Measurements from ENCODE around the gene HOXB4. TPM values are rescaled to one million over a fixed set of nuclear protein-coding genes. Genes with fewer than 3 reads are reported as not detected.

Gene HOXB4
- total RNA-seq, 1 donor from 2014 or later = 6.5 TPM

DNA sequence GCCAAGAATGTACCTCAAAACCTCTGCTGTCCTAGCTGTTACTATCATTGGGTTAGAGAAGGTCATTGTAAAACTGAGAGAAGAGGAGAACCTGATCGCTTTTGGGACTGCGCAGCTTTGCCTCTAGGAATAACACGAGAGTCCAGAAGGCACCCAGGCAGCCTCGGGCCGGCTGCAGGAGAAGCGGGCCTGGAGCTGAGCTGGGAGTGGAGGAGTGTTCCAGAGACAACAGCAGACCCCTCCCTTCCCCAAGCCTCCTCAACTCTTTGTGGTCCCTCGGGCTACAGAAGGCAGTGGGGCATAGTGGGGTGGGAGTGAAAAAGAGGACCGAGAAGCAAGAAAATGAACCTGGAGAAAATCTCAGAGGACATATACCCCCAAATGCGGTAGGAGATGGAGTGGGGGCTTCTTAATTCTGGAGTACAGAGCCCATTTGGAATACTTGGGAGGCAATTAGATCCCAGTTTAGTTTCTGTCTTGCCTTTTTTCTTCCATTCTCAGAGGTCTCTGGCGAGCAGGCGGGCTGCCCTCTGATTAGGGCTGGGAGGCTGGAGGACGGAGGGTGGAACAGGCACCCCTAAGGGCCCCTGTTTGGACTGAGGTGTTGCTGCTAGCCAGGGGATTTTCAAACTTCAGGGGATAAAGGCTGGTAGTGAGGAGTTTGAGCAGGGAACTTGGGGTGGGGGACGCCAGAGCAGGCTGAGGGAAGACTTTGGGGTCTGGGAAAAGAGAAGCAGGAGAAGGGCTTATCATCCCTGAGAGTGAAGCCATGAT lies 19.9 kb downstream of the HOXB4 start:
- peak overlapping the region; percentile 45 for H3K4me3 Mint-ChIP-seq (ENCODE audit: unreplicated experiment)

DNA sequence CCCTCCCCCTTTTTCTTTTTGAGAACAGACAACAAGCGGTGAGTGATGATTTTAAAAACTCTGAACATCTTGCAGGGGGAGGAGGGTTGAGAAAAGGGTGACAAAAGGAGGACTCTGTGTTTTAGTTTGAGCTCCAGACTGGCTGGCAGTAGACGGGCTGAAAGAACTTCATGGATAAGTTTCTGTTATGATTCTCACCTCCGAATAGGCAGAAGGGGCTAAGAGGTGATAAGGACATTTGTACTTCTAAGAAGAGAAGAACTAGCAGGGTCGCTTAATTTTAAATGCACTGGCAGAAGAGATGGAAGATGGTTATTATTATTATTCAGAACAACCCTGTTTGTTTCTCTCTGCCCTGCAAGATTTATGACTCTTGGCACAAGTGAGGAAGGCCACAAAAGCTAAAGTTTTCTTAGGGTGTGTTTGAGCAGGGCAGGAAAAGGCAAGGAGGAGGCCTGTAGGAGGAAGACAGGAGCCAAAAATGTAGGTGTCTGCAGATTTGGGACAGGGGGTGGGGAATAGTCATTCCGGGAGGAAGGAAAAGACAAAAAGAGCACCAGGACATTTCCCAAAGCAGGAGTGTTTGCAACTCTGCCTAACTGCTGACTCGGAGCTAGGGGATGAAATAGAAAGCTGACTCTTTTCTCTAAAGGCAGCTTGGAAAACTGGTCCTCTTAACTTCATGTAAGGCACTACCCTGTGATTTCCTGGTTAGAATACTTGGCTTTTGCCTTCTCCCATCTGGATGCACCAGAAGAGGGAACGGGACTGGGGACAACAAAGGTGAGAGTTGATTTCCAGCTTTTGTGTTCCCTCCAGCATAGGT lies 21.4 kb downstream of the HOXB4 start:
- Mint-ChIP-seq H3K27me3 (ENCODE audit: unreplicated experiment) (peaks cover 40% of the 10 kb centered on the region), H3K4me3 (ENCODE audit: unreplicated experiment) (peak overlapping the region; percentile 66), H3K4me1 (ENCODE audit: unreplicated experiment) (peaks cover 65% of the 10 kb centered on the region), H3K36me3 (ENCODE audit: low read depth, unreplicated experiment) (peaks cover 32% of the 10 kb centered on the region), H3K27ac (ENCODE audit: unreplicated experiment) (no peak overlapping the region), H3K9me3 (ENCODE audit: unreplicated experiment) (no peaks in the 10 kb centered on the region)
- no peak for DNase-seq (ENCODE audit: low spot score)
- TF ChIP-seq, protein P1, sequence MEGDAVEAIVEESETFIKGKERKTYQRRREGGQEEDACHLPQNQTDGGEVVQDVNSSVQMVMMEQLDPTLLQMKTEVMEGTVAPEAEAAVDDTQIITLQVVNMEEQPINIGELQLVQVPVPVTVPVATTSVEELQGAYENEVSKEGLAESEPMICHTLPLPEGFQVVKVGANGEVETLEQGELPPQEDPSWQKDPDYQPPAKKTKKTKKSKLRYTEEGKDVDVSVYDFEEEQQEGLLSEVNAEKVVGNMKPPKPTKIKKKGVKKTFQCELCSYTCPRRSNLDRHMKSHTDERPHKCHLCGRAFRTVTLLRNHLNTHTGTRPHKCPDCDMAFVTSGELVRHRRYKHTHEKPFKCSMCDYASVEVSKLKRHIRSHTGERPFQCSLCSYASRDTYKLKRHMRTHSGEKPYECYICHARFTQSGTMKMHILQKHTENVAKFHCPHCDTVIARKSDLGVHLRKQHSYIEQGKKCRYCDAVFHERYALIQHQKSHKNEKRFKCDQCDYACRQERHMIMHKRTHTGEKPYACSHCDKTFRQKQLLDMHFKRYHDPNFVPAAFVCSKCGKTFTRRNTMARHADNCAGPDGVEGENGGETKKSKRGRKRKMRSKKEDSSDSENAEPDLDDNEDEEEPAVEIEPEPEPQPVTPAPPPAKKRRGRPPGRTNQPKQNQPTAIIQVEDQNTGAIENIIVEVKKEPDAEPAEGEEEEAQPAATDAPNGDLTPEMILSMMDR (IDR thresholded peaks at IDR 0.05; ENCODE audit: unreplicated experiment) = no peak

More for the DNA sequence above, 19.9 kb downstream of the HOXB4 start:
- H3K27ac Mint-ChIP-seq (ENCODE audit: unreplicated experiment) = no peak overlapping the region
- no peak for DNase-seq (ENCODE audit: low spot score)
- H3K9me3 Mint-ChIP-seq (ENCODE audit: unreplicated experiment) = no peaks in the 10 kb centered on the region
- peaks cover 26% of the 10 kb centered on the region for H3K36me3 Mint-ChIP-seq (ENCODE audit: low read depth, unreplicated experiment)
- peaks cover 71% of the 10 kb centered on the region for H3K4me1 Mint-ChIP-seq (ENCODE audit: unreplicated experiment)
- H3K27me3 Mint-ChIP-seq (ENCODE audit: unreplicated experiment) = peaks cover 40% of the 10 kb centered on the region
- TF ChIP-seq, protein P1 (IDR thresholded peaks at IDR 0.05; ENCODE audit: unreplicated experiment) = no peak

DNA sequence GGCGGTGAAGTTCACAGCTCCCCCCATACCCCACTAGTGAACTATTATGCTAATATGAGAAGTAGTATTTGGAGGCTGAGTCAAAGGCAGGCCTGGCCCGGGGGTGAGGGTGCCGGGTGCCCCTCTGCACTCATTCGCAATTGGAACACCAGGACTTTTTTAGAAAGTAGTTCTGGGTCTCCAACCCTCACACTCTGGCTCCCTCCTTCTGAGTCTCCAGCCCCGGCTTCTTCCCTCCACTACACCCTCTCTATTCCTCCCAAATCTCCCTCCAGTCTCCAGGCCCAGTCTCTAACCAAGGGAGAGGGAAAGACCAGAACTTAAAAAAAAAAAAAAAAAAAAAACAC lies 21.9 kb downstream of the HOXB4 start:
- Mint-ChIP-seq H3K4me1 (ENCODE audit: unreplicated experiment) (peaks cover 62% of the 10 kb centered on the region), H3K4me3 (ENCODE audit: unreplicated experiment) (no peak overlapping the region), H3K27me3 (ENCODE audit: unreplicated experiment) (peaks cover 38% of the 10 kb centered on the region), H3K9me3 (ENCODE audit: unreplicated experiment) (no peaks in the 10 kb centered on the region), H3K27ac (ENCODE audit: unreplicated experiment) (no peak overlapping the region), H3K36me3 (ENCODE audit: low read depth, unreplicated experiment) (peaks cover 29% of the 10 kb centered on the region)
- DNase-seq (ENCODE audit: low spot score) = no peak
- TF ChIP-seq, protein P1 (IDR thresholded peaks at IDR 0.05; ENCODE audit: unreplicated experiment) = no peak

DNA sequence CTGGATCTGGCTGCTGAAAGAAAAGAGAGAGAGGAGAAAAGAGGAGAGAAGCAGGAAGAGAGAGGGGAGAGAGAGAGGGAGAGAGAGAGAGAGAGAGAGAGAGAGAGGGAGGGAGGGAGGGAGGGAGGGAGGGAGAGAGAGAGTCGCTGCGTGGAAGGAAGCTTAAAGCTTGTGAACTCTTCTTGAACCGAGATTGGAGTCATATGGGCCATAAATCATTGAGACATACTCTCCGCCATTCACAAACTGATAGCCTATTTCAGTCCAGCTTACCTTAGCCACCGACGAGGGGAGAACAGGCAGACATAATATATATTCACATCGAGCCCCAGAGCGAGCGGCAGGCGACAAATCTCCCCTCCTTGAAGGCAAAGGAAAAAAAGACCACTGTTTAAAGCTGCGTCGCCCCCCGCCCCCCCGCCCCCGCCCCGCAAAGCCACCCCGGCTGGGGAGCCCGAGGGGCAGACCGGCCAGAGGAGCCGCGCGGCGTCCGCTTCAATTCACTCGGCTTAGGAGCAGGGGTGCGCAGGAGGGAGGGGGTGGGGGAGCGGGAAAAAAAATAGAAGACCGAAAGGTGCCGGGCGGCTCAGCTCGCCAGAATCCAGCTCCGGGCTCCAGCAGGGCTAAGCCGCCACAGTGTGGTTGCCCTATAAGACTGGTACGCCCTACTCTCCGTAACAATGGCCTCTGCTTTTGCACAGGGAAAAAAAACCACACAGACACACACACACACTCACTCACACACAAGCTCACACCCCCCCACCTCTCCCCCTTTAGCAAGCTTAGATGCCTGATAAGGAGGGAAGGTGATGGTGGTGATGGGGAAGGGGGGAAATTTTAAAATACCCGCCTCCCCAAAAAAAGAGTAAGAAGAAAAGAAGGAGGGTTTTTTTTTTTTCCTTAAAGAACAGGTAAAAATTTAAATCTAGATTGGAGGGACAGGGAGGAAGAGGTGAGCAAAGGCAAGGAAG lies 22.6 kb downstream of the HOXB4 start:
- Mint-ChIP-seq H3K4me3 (ENCODE audit: unreplicated experiment) (peak overlapping the region; percentile 68), H3K36me3 (ENCODE audit: low read depth, unreplicated experiment) (peaks cover 28% of the 10 kb centered on the region), H3K4me1 (ENCODE audit: unreplicated experiment) (peaks cover 59% of the 10 kb centered on the region), H3K27ac (ENCODE audit: unreplicated experiment) (no peak overlapping the region), H3K9me3 (ENCODE audit: unreplicated experiment) (no peaks in the 10 kb centered on the region), H3K27me3 (ENCODE audit: unreplicated experiment) (peaks cover 32% of the 10 kb centered on the region)
- TF ChIP-seq, protein P1 (IDR thresholded peaks at IDR 0.05; ENCODE audit: unreplicated experiment) = no peak
- no peak for DNase-seq (ENCODE audit: low spot score)

All from endothelial cell (in vitro differentiated cells).